OCI-LY1 (cell line): Measurements from ENCODE around the gene WWC2.

ENCODE experiments used
- EZH2 ChIP-seq: fragments of 200-600 bp; sonication (generic), shearing (Covaris generic); IDR thresholded peaks from 2 replicates; pipeline ENCODE4 v1.8.0; 2017; ENCODE audit warnings: borderline replicate concordance, mixed run types, mild to moderate bottlenecking, antibody characterized with exemption, low read length, moderate library complexity, mixed read lengths
- TF ChIP-seq, protein P1 (sequence below): fragments of 200-600 bp; sonication (generic), shearing (Covaris generic); IDR thresholded peaks from 2 replicates; pipeline ENCODE4 v1.5.1; 2017; ENCODE audit warnings: mild to moderate bottlenecking, antibody characterized with exemption, low read length, moderate library complexity, mixed read lengths

DNA sequence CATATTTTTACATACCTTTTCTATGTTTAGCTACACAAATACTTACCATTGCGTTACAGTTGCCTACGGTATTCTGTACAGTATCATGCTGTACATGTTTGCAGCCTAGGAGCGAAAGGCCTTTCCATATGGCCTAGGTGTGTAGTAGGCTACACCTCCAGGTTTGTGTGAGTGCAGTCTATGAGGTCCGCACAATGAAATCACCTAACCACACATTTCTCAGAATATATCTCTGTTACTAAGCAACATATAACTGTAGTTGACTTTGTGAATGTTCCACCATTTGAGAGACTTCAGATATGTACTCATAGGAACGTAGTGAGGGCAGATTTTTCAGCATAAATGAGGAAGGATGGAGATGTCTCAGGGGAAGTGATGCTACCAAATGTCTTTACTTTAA is 62.6 kb downstream of the WWC2 start:
- TF ChIP-seq, protein P1, sequence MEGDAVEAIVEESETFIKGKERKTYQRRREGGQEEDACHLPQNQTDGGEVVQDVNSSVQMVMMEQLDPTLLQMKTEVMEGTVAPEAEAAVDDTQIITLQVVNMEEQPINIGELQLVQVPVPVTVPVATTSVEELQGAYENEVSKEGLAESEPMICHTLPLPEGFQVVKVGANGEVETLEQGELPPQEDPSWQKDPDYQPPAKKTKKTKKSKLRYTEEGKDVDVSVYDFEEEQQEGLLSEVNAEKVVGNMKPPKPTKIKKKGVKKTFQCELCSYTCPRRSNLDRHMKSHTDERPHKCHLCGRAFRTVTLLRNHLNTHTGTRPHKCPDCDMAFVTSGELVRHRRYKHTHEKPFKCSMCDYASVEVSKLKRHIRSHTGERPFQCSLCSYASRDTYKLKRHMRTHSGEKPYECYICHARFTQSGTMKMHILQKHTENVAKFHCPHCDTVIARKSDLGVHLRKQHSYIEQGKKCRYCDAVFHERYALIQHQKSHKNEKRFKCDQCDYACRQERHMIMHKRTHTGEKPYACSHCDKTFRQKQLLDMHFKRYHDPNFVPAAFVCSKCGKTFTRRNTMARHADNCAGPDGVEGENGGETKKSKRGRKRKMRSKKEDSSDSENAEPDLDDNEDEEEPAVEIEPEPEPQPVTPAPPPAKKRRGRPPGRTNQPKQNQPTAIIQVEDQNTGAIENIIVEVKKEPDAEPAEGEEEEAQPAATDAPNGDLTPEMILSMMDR: no peak
- TF ChIP-seq EZH2: no peak
